OCI-LY1 (cell line): ENCODE results near the gene CCDC14.

Experiments
- H2AFZ ChIP-seq: fragments of 200-600 bp; sonication (generic), shearing (Covaris generic); 2 replicates; pipeline ENCODE4 v1.6.0; 2014; ENCODE audit warnings: antibody characterized with exemption, mild to moderate bottlenecking, low read length
- H3F3A ChIP-seq: fragments of 200-600 bp; sonication (generic), shearing (Covaris generic); 2 replicates; pipeline ENCODE4 v1.6.0; 2014; ENCODE audit warnings: mild to moderate bottlenecking, antibody characterized with exemption, low read length, moderate library complexity; ENCODE audit not compliant: insufficient read depth
- H3K27ac ChIP-seq: fragments of 200-600 bp; sonication (generic); 2 replicates; pipeline ENCODE4 v1.5.1; 2014; ENCODE audit warnings: low read length, mixed run types, mild to moderate bottlenecking, low read depth; ENCODE audit not compliant: poor library complexity, severe bottlenecking
- H3K27me3 ChIP-seq: fragments of 200-600 bp; sonication (generic); 2 replicates; pipeline ENCODE4 v1.6.0; 2014; ENCODE audit warnings: antibody characterized with exemption, mild to moderate bottlenecking, low read length, moderate library complexity; ENCODE audit not compliant: insufficient read depth
- H3K36me3 ChIP-seq: fragments of 200-600 bp; sonication (generic); 2 replicates; pipeline ENCODE4 v1.6.1; 2014; ENCODE audit warnings: mild to moderate bottlenecking, antibody characterized with exemption, low read length, moderate library complexity, mixed read lengths; ENCODE audit not compliant: insufficient read depth
- H3K4me1 ChIP-seq: fragments of 200-600 bp; sonication (generic); 2 replicates; pipeline ENCODE4 v1.5.1; 2014; ENCODE audit warnings: mild to moderate bottlenecking, low read length, moderate library complexity; ENCODE audit not compliant: insufficient read depth, severe bottlenecking
- H3K4me2 ChIP-seq: fragments of 200-600 bp; sonication (generic), shearing (Covaris generic); 2 replicates; pipeline ENCODE4 v1.6.1; 2014; ENCODE audit warnings: low read length
- H3K4me3 ChIP-seq: fragments of 200-600 bp; sonication (generic); 2 replicates; pipeline ENCODE4 v1.5.1; 2014; ENCODE audit warnings: low read length, low read depth, mild to moderate bottlenecking, mixed read lengths; ENCODE audit not compliant: poor library complexity, severe bottlenecking
- H3K79me2 ChIP-seq: fragments of 200-600 bp; shearing (Covaris generic); 2 replicates; pipeline ENCODE4 v1.6.1; 2016; ENCODE audit warnings: mixed run types, low read length, mixed read lengths; ENCODE audit not compliant: insufficient read depth
- H3K9ac ChIP-seq: fragments of 200-600 bp; sonication (generic), shearing (Covaris generic); 2 replicates; pipeline ENCODE4 v1.6.1; 2014; ENCODE audit warnings: mild to moderate bottlenecking, low read length, mixed read lengths
- H3K9me2 ChIP-seq: fragments of 200-600 bp; sonication (generic), shearing (Covaris generic); 2 replicates; pipeline ENCODE4 v1.6.1; 2014; ENCODE audit warnings: low read depth, mild to moderate bottlenecking, low read length, mixed read lengths
- H3K9me3 ChIP-seq: fragments of 200-600 bp; shearing (Covaris generic); 2 replicates; pipeline ENCODE4 v1.6.1; 2014; ENCODE audit warnings: low read length, mixed read lengths
- H4K20me1 ChIP-seq: fragments of 200-600 bp; sonication (generic), shearing (Covaris generic); 2 replicates; pipeline ENCODE4 v1.6.0; 2016; ENCODE audit warnings: mild to moderate bottlenecking, low read length; ENCODE audit not compliant: insufficient read depth
- CTCF ChIP-seq: fragments of 200-600 bp; sonication (generic), shearing (Covaris generic); IDR thresholded peaks from 2 replicates; pipeline ENCODE4 v1.5.1; 2017; ENCODE audit warnings: mild to moderate bottlenecking, antibody characterized with exemption, low read length, moderate library complexity, mixed read lengths
- EZH2 ChIP-seq: fragments of 200-600 bp; sonication (generic), shearing (Covaris generic); IDR thresholded peaks from 2 replicates; pipeline ENCODE4 v1.8.0; 2017; ENCODE audit warnings: borderline replicate concordance, mixed run types, mild to moderate bottlenecking, antibody characterized with exemption, low read length, moderate library complexity, mixed read lengths

The CCDC14 gene

GRCh38 chr3:123936400-123936799, 24.6 kb downstream of the CCDC14 start:
- peaks cover 48% of the 10 kb centered on the region for H3K36me3 ChIP-seq
- no peak overlapping the region for H3K4me2 ChIP-seq

GRCh38 chr3:123935830-123936229, 25.2 kb downstream of the CCDC14 start:
- Histone ChIP-seq H3K36me3 (peaks cover 48% of the 10 kb centered on the region), H3K9ac (no peak overlapping the region), H3K4me1 (no peaks in the 10 kb centered on the region), H3K27ac (no peak overlapping the region), H3K9me3 (no peaks in the 10 kb centered on the region), H3F3A (no peaks in the 10 kb centered on the region), H3K27me3 (no peaks in the 10 kb centered on the region), H4K20me1 (no peaks in the 10 kb centered on the region), H3K9me2 (no peaks in the 10 kb centered on the region), H3K4me3 (no peak overlapping the region), H3K4me2 (no peak overlapping the region), H2AFZ (no peak overlapping the region), H3K79me2 (no peaks in the 10 kb centered on the region)
- TF ChIP-seq CTCF (no peak), EZH2 (no peak)

More at GRCh38 chr3:123936400-123936799, 24.6 kb downstream of the CCDC14 start:
- no peak overlapping the region for H3K27ac ChIP-seq
- H3K79me2 ChIP-seq: no peaks in the 10 kb centered on the region
- H3F3A ChIP-seq: no peaks in the 10 kb centered on the region
- no peak overlapping the region for H3K4me3 ChIP-seq
- no peak overlapping the region for H3K9ac ChIP-seq
- no peaks in the 10 kb centered on the region for H3K4me1 ChIP-seq
- no peaks in the 10 kb centered on the region for H4K20me1 ChIP-seq
- no peak for TF ChIP-seq CTCF
- TF ChIP-seq EZH2: no peak
- no peaks in the 10 kb centered on the region for H3K27me3 ChIP-seq
- H3K9me3 ChIP-seq: no peaks in the 10 kb centered on the region
- H3K9me2 ChIP-seq: no peaks in the 10 kb centered on the region
- H2AFZ ChIP-seq: no peak overlapping the region

GRCh38 chr3:123934250-123934649, 26.8 kb downstream of the CCDC14 start:
- TF ChIP-seq EZH2 (no peak), CTCF (no peak)
- no peaks in the 10 kb centered on the region for H3K9me3 ChIP-seq
- no peak overlapping the region for H3K27ac ChIP-seq
- H3K4me2 ChIP-seq: no peak overlapping the region
- no peak overlapping the region for H3K9ac ChIP-seq
- no peak overlapping the region for H3K4me3 ChIP-seq
- H3K4me1 ChIP-seq: no peaks in the 10 kb centered on the region
- H3K9me2 ChIP-seq: no peaks in the 10 kb centered on the region
- no peaks in the 10 kb centered on the region for H3K79me2 ChIP-seq
- no peaks in the 10 kb centered on the region for H3K27me3 ChIP-seq
- H3F3A ChIP-seq: no peaks in the 10 kb centered on the region; the same call in 1 of the 2 replicates
- H2AFZ ChIP-seq: no peak overlapping the region
- peaks cover 54% of the 10 kb centered on the region for H3K36me3 ChIP-seq
- H4K20me1 ChIP-seq: no peaks in the 10 kb centered on the region
